Nephron progenitor cell (in vitro differentiated cells): ENCODE results near the gene SLC35E3.
"Not testable (repeated sequence)": the region's sequence is repeated elsewhere in the genome, so short reads cannot be mapped to it uniquely, and the experiment has no call there.

Source experiments
- DNase-seq: peaks from one replicate; pipeline ENCODE4 v3.0.0; 2021
- H3K27ac Mint-ChIP-seq: 2 replicates; pipeline ENCODE4 v1.8.0; 2021; ENCODE audit warnings: mild to moderate bottlenecking, moderate library complexity, mixed read lengths
- H3K27me3 Mint-ChIP-seq: 2 replicates; pipeline ENCODE4 v1.8.0; 2021; ENCODE audit warnings: mild to moderate bottlenecking, low read depth, mixed read lengths; ENCODE audit not compliant: poor library complexity
- H3K36me3 Mint-ChIP-seq: 2 replicates; pipeline ENCODE4 v1.8.0; 2021; ENCODE audit warnings: low read depth, mixed read lengths
- H3K4me1 Mint-ChIP-seq: 2 replicates; pipeline ENCODE4 v1.8.0; 2021; ENCODE audit warnings: mixed read lengths
- H3K4me3 Mint-ChIP-seq: 2 replicates; pipeline ENCODE4 v1.8.0; 2021; ENCODE audit warnings: mild to moderate bottlenecking, moderate library complexity, mixed read lengths
- H3K9me3 Mint-ChIP-seq: 2 replicates; pipeline ENCODE4 v1.8.0; 2021; ENCODE audit warnings: mild to moderate bottlenecking, moderate library complexity, mixed read lengths
- CTCF ChIP-seq: fragments of 200-600 bp; sonication (generic); IDR thresholded peaks from 2 replicates; pipeline ENCODE4 v1.5.0; 2021; ENCODE audit warnings: antibody characterized with exemption

SLC35E3 gene

GRCh38 chr12:68804657-68805591, 58.9 kb downstream of the SLC35E3 start:
- no peak for DNase-seq
- H3K27me3 Mint-ChIP-seq = peaks cover 3% of the 10 kb centered on the region
- H3K27ac Mint-ChIP-seq = no peak overlapping the region

GRCh38 chr12:68805592-68806120, 59.7 kb downstream of the SLC35E3 start:
- no peak overlapping the region for H3K4me3 Mint-ChIP-seq
- peaks cover 23% of the 10 kb centered on the region for H3K4me1 Mint-ChIP-seq
- no peaks in the 10 kb centered on the region for H3K9me3 Mint-ChIP-seq
- H3K27me3 Mint-ChIP-seq = no peaks in the 10 kb centered on the region
- no peak for TF ChIP-seq CTCF
- DNase-seq = no peak
- H3K27ac Mint-ChIP-seq = no peak overlapping the region
- H3K36me3 Mint-ChIP-seq = peaks cover 16% of the 10 kb centered on the region

More at GRCh38 chr12:68804657-68805591, 58.9 kb downstream of the SLC35E3 start:
- no peak for TF ChIP-seq CTCF
- H3K36me3 Mint-ChIP-seq = peaks cover 13% of the 10 kb centered on the region
- no peak overlapping the region for H3K4me3 Mint-ChIP-seq
- H3K4me1 Mint-ChIP-seq = peaks cover 23% of the 10 kb centered on the region
- H3K9me3 Mint-ChIP-seq = no peaks in the 10 kb centered on the region

- peak overlapping the region; percentile 85 for H3K4me3 Mint-ChIP-seq
Measured at GRCh38 chr12:68806488-68807237, 60.7 kb downstream of the SLC35E3 start.

GRCh38 chr12:68807274-68807575, 61.2 kb downstream of the SLC35E3 start:
- Mint-ChIP-seq H3K4me1 (peaks cover 32% of the 10 kb centered on the region), H3K27ac (peak overlapping the region; percentile 69), H3K4me3 (peak overlapping the region; percentile 85), H3K36me3 (peaks cover 29% of the 10 kb centered on the region)
- H3K9me3 Mint-ChIP-seq, DNase-seq, H3K27me3 Mint-ChIP-seq: not testable (repeated sequence)

More at GRCh38 chr12:68806488-68807237, 60.7 kb downstream of the SLC35E3 start:
- DNase-seq = no peak
- Mint-ChIP-seq H3K4me1 (peaks cover 32% of the 10 kb centered on the region), H3K27me3 (no peaks in the 10 kb centered on the region), H3K9me3 (no peaks in the 10 kb centered on the region), H3K27ac (no peak overlapping the region), H3K36me3 (peaks cover 26% of the 10 kb centered on the region)
- no peak for TF ChIP-seq CTCF

- peak within 1 kb of the TSS; percentile 92 for H3K4me3 Mint-ChIP-seq
- H3K36me3 Mint-ChIP-seq = peaks cover 34% of the 10 kb centered on the region
- H3K27me3 Mint-ChIP-seq = no peaks in the 10 kb centered on the region
- DNase-seq = peak; percentile 93
- peaks cover 34% of the 10 kb centered on the region for H3K4me1 Mint-ChIP-seq
- TF ChIP-seq CTCF = peak; percentile 52
- H3K9me3 Mint-ChIP-seq = no peaks in the 10 kb centered on the region
- peak within 1 kb of the TSS; percentile 98 for H3K27ac Mint-ChIP-seq
Measured at GRCh38 chr12:68807576-68808387, 61.8 kb downstream of the SLC35E3 start, which contains the start of gene MDM2. Gene MDM2, plus strand, starts transcription at chr12:68808177. Its CDS starts 301 bp downstream, at chr12:68808478.
